HG03064 (cell line): Measurements from ENCODE around the gene HNRNPU.

ENCODE experiments used
- ATAC-seq: cut with Tn5 transposase; IDR thresholded peaks from one replicate; pipeline ENCODE4 v1.9.1; 2021; ENCODE audit warnings: low read depth; ENCODE audit not compliant: unreplicated experiment

Gene HNRNPU

GRCh38 chr1:244864253-244865027 lies at the start of gene HNRNPU:
TSS of gene HNRNPU (minus strand) at chr1:244864543. CDS start at chr1:244864307, 236 bp downstream.
- peak; percentile 60 for ATAC-seq

GRCh38 chr1:244913806-244914205 lies 49.5 kb upstream of the HNRNPU start:
- no peak for ATAC-seq

GRCh38 chr1:244904119-244904518 lies 39.8 kb upstream of the HNRNPU start:
- ATAC-seq: no peak

GRCh38 chr1:244901400-244902015 lies 37.2 kb upstream of the HNRNPU start:
- ATAC-seq: no peak

- ATAC-seq: no peak
Observed at GRCh38 chr1:244897476-244898254, 33.3 kb upstream of the HNRNPU start.

GRCh38 chr1:244896550-244896949 lies 32.2 kb upstream of the HNRNPU start:
- ATAC-seq: no peak

- ATAC-seq: no peak
Observed at GRCh38 chr1:244893836-244894235, 29.5 kb upstream of the HNRNPU start.

- no peak for ATAC-seq
Observed at GRCh38 chr1:244887281-244887680, 22.9 kb upstream of the HNRNPU start.

- no peak for ATAC-seq
Observed at GRCh38 chr1:244881552-244882280, 17.4 kb upstream of the HNRNPU start.

- ATAC-seq: no peak
Observed at GRCh38 chr1:244878681-244879080, 14.3 kb upstream of the HNRNPU start.

- no peak for ATAC-seq
Observed at GRCh38 chr1:244876228-244876910, 12.0 kb upstream of the HNRNPU start.

- ATAC-seq: no peak
Observed at GRCh38 chr1:244874974-244875579, 10.7 kb upstream of the HNRNPU start.

- ATAC-seq: no peak
Observed at GRCh38 chr1:244869950-244870349, 5.6 kb upstream of the HNRNPU start.

GRCh38 chr1:244869364-244869827 lies 5.1 kb upstream of the HNRNPU start:
- no peak for ATAC-seq

- no peak for ATAC-seq
Observed at GRCh38 chr1:244868484-244869363, 4.4 kb upstream of the HNRNPU start.

- no peak for ATAC-seq
Observed at GRCh38 chr1:244866355-244866754, 2.0 kb upstream of the HNRNPU start.

GRCh38 chr1:244865820-244866219 lies 1.5 kb upstream of the HNRNPU start:
- ATAC-seq: no peak

GRCh38 chr1:244865028-244865371 lies 657 bp upstream of the HNRNPU start:
- ATAC-seq: no peak
